B cell (primary cell): ENCODE results near the gene C20orf204.

Experiments used
- EZH2 ChIP-seq: IDR thresholded peaks from 2 replicates; pipeline ENCODE4 v1.6.1; 2012; ENCODE audit warnings: borderline replicate concordance, low read depth, mild to moderate bottlenecking, moderate library complexity, low read length; ENCODE audit not compliant: insufficient read depth, poor library complexity, severe bottlenecking
- TF ChIP-seq, protein P1 (sequence below): fragments of 200-600 bp; IDR thresholded peaks from one replicate; pipeline ENCODE4 v1.8.0; 2022; ENCODE audit warnings: antibody characterized with exemption, mild to moderate bottlenecking

DNA sequence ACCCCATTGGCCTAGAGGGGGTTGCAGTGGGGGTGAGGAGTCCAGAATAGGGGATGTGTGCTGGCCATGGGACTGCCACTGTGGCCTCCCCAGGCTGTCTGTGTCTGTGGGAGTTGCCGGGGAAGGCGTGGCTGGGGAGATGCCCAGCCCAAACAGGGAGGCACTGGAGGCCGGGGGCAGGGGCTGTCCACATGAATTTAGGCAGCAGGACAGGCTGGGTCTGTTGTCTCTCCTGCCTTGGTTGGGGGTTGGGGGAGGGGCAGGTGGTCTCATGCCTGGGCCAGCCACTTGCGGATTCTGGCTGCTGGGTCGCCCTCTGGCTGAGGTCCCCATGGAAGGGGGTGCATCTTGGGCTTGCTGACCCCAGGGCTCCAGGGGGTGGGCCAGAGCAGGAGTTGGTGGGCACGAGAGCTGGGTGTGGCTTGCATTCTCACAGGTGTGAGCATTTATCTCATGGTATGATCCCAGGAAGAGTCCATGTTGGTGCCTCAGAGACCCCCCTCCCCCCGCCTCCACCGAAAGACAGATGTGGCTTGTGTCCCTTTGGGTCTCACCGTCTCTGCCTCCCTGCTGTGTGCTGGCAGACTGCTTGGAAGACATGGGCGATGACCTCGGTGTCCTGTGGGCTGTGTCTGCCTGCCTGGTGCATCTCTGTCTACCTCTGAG, 9.5 kb downstream of the C20orf204 start:
- TF ChIP-seq, protein P1, sequence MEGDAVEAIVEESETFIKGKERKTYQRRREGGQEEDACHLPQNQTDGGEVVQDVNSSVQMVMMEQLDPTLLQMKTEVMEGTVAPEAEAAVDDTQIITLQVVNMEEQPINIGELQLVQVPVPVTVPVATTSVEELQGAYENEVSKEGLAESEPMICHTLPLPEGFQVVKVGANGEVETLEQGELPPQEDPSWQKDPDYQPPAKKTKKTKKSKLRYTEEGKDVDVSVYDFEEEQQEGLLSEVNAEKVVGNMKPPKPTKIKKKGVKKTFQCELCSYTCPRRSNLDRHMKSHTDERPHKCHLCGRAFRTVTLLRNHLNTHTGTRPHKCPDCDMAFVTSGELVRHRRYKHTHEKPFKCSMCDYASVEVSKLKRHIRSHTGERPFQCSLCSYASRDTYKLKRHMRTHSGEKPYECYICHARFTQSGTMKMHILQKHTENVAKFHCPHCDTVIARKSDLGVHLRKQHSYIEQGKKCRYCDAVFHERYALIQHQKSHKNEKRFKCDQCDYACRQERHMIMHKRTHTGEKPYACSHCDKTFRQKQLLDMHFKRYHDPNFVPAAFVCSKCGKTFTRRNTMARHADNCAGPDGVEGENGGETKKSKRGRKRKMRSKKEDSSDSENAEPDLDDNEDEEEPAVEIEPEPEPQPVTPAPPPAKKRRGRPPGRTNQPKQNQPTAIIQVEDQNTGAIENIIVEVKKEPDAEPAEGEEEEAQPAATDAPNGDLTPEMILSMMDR = no peak
- no peak for TF ChIP-seq EZH2
